ENCODE measurements around the gene ELMO3. TPM values are rescaled to one million over a fixed set of nuclear protein-coding genes. Genes with fewer than 3 reads are reported as not detected.
A peak's percentile ranks its signal among the peaks of the same experiment; 100 is the strongest.

The ELMO3 gene
- 10 to 100 TPM in 1 of 2 donors, 1 to 10 TPM in 1; 3.6 to 13.9 TPM for total RNA-seq

GRCh38 chr16:67199011-67199807 lies at the start of gene ELMO3:
Gene ELMO3, plus strand, starts transcription at chr16:67199131. Its CDS starts 196 bp downstream, at chr16:67199327.
- peaks cover 17% of the 10 kb centered on the region for H3K36me3 Mint-ChIP-seq

GRCh38 chr16:67149276-67150046 lies 49.5 kb upstream of the ELMO3 start:
- peaks cover 9% of the 10 kb centered on the region for H3K36me3 Mint-ChIP-seq
- peak; percentile 51 for DNase-seq (ENCODE audit: low spot score)
- H3K4me1 Mint-ChIP-seq (ENCODE audit: low read depth in 2 of 2): peaks cover 8 to 13% of the 10 kb centered on the region in 2 donors
- H3K27ac Mint-ChIP-seq: no peak overlapping the region
- no peaks in the 10 kb centered on the region for H3K9me3 Mint-ChIP-seq
- H3K4me3 Mint-ChIP-seq: peak overlapping the region; percentile 22
- H3K27me3 Mint-ChIP-seq: peaks cover 7 to 12% of the 10 kb centered on the region in 2 donors
- ATAC-seq: no peak

More at GRCh38 chr16:67199011-67199807, at the start of gene ELMO3:
- ATAC-seq (no peak), DNase-seq (ENCODE audit: low spot score) (no peak)
- Mint-ChIP-seq H3K4me3 (no peak within 1 kb of the TSS), H3K4me1 (ENCODE audit: low read depth in 2 of 2) (peaks cover 15 to 18% of the 10 kb centered on the region in 2 donors), H3K27me3 (no peaks in the 10 kb centered on the region), H3K27ac (no peak within 1 kb of the TSS), H3K9me3 (no peaks in the 10 kb centered on the region)

- Mint-ChIP-seq H3K36me3 (peaks cover 5% of the 10 kb centered on the region), H3K4me3 (no peak overlapping the region), H3K9me3 (no peaks in the 10 kb centered on the region), H3K27ac (no peak overlapping the region), H3K4me1 (ENCODE audit: low read depth in 2 of 2) (peaks cover 8 to 14% of the 10 kb centered on the region in 2 donors), H3K27me3 (peaks cover 7 to 12% of the 10 kb centered on the region in 2 donors)
- ATAC-seq (peak; percentile 59 to 61), DNase-seq (ENCODE audit: low spot score) (no peak)
Measured at GRCh38 chr16:67150047-67150832, 48.7 kb upstream of the ELMO3 start.

- Mint-ChIP-seq H3K27me3 (peaks cover 7 to 12% of the 10 kb centered on the region in 2 donors), H3K36me3 (peaks cover 5% of the 10 kb centered on the region), H3K4me1 (ENCODE audit: low read depth in 2 of 2) (peaks cover 8 to 16% of the 10 kb centered on the region in 2 donors), H3K27ac (no peak within 1 kb of the TSS), H3K4me3 (peak within 1 kb of the TSS; percentile 60), H3K9me3 (no peaks in the 10 kb centered on the region)
- DNase-seq (ENCODE audit: low spot score) (no peak), ATAC-seq (peak; percentile 32 to 62)
Measured at GRCh38 chr16:67150833-67151396, 48.0 kb upstream of the ELMO3 start, which contains the start of gene B3GNT9. Gene B3GNT9, minus strand, starts transcription at chr16:67150998. Its CDS starts 513 bp downstream, at chr16:67150485.

GRCh38 chr16:67151431-67152097 lies 47.4 kb upstream of the ELMO3 start:
- no peak overlapping the region for H3K27ac Mint-ChIP-seq
- peaks cover 8 to 22% of the 10 kb centered on the region in 2 donors for H3K4me1 Mint-ChIP-seq (ENCODE audit: low read depth in 2 of 2)
- H3K4me3 Mint-ChIP-seq: peak overlapping the region; percentile 60
- no peak for DNase-seq (ENCODE audit: low spot score)
- peaks cover 5% of the 10 kb centered on the region for H3K36me3 Mint-ChIP-seq
- peaks cover 7 to 12% of the 10 kb centered on the region in 2 donors for H3K27me3 Mint-ChIP-seq
- no peaks in the 10 kb centered on the region for H3K9me3 Mint-ChIP-seq
- ATAC-seq: no peak

- ATAC-seq (no peak), DNase-seq (ENCODE audit: low spot score) (no peak)
- H3K27me3 Mint-ChIP-seq: peaks cover 7 to 12% of the 10 kb centered on the region in 2 donors
- H3K27ac Mint-ChIP-seq: no peak overlapping the region
- no peaks in the 10 kb centered on the region for H3K9me3 Mint-ChIP-seq
- no peaks in the 10 kb centered on the region for H3K36me3 Mint-ChIP-seq
- peak overlapping the region; percentile 44 for H3K4me3 Mint-ChIP-seq
- H3K4me1 Mint-ChIP-seq (ENCODE audit: low read depth in 2 of 2): peaks cover 29 to 42% of the 10 kb centered on the region in 2 donors
Measured at GRCh38 chr16:67154578-67155294, 44.2 kb upstream of the ELMO3 start.

- peak; percentile 78 for DNase-seq (ENCODE audit: low spot score)
- H3K4me1 Mint-ChIP-seq (ENCODE audit: low read depth in 2 of 2): peaks cover 29 to 42% of the 10 kb centered on the region in 2 donors
- H3K27me3 Mint-ChIP-seq: peaks cover 7 to 12% of the 10 kb centered on the region in 2 donors
- no peaks in the 10 kb centered on the region for H3K36me3 Mint-ChIP-seq
- peak; percentile 60 to 64 for ATAC-seq
- H3K27ac Mint-ChIP-seq: no peak overlapping the region
- H3K9me3 Mint-ChIP-seq: no peaks in the 10 kb centered on the region
- peak overlapping the region; percentile 44 for H3K4me3 Mint-ChIP-seq
Measured at GRCh38 chr16:67155295-67156142, 43.4 kb upstream of the ELMO3 start.

GRCh38 chr16:67156143-67156844 lies 42.6 kb upstream of the ELMO3 start:
- DNase-seq (ENCODE audit: low spot score): no peak
- no peak overlapping the region for H3K27ac Mint-ChIP-seq
- H3K36me3 Mint-ChIP-seq: no peaks in the 10 kb centered on the region
- peaks cover 34 to 48% of the 10 kb centered on the region in 2 donors for H3K4me1 Mint-ChIP-seq (ENCODE audit: low read depth in 2 of 2)
- ATAC-seq: no peak
- H3K4me3 Mint-ChIP-seq: no peak overlapping the region
- peaks cover 7 to 11% of the 10 kb centered on the region in 2 donors for H3K27me3 Mint-ChIP-seq
- no peaks in the 10 kb centered on the region for H3K9me3 Mint-ChIP-seq

- ATAC-seq (no peak), DNase-seq (ENCODE audit: low spot score) (no peak)
- H3K27me3 Mint-ChIP-seq: peaks cover 7 to 9% of the 10 kb centered on the region in 2 donors
- H3K4me1 Mint-ChIP-seq (ENCODE audit: low read depth in 2 of 2): peaks cover 34 to 50% of the 10 kb centered on the region in 2 donors
- H3K9me3 Mint-ChIP-seq: no peaks in the 10 kb centered on the region
- H3K4me3 Mint-ChIP-seq: peak overlapping the region; percentile 92
- H3K36me3 Mint-ChIP-seq: no peaks in the 10 kb centered on the region
- peak overlapping the region; percentile 98 to 99 for H3K27ac Mint-ChIP-seq
Measured at GRCh38 chr16:67157106-67157748, 41.7 kb upstream of the ELMO3 start.

- Mint-ChIP-seq H3K36me3 (no peaks in the 10 kb centered on the region), H3K4me3 (peak overlapping the region; percentile 92), H3K9me3 (no peaks in the 10 kb centered on the region), H3K4me1 (ENCODE audit: low read depth in 2 of 2) (peaks cover 30 to 46% of the 10 kb centered on the region in 2 donors), H3K27me3 (peaks cover 1 to 6% of the 10 kb centered on the region in 2 donors), H3K27ac (peak overlapping the region; percentile 98 to 99)
- ATAC-seq (no peak), DNase-seq (ENCODE audit: low spot score) (no peak)
Measured at GRCh38 chr16:67157892-67158635, 40.9 kb upstream of the ELMO3 start.
